Testis (tissue), 3 donors: ENCODE measurements around the gene DDT. TPM values are rescaled to one million over a fixed set of nuclear protein-coding genes. Genes with fewer than 3 reads are reported as not detected.

Experiments
- polyA plus RNA-seq: library from polyadenylated mRNA; stranded (reverse); fragments of 350-450 nt; fragmentation: Illumina TruSeq; extraction: RNeasy Lipid Tissue Mini Kit (QIAGEN cat#74804); gene quantifications from one replicate; pipeline ENCODE4 v1.2.3, GENCODE V29; 2014; ENCODE audit warnings: low read depth, low replicate concordance; ENCODE audit not compliant: insufficient read depth
- total RNA-seq, 2 donors: library from RNA; depleted of rRNA; stranded (reverse); fragments of >200 nt; gene quantifications; one replicate each; pipeline ENCODE4 v1.2.3, GENCODE V29; 2016

DDT gene
- total and polyA plus RNA-seq, 3 donors from 2014 or later, result 79.7 to 80.5 (median 80.0) TPM

Other genes starting within 250 kb of the DDT start
- gene ZNF70, start 223.3 kb downstream of the DDT start, total RNA-seq, result 1 to 10 TPM; 7.2 to 8.7 TPM
- gene ZNF70, start 223.3 kb downstream of the DDT start, polyA plus RNA-seq, result 2.9 TPM
- under 1 TPM in 1 of 2 donors, not detected in 1; 0.68 TPM for gene VPREB3, start 220.0 kb downstream of the DDT start, total RNA-seq
- 1.2 TPM for gene VPREB3, start 220.0 kb downstream of the DDT start, polyA plus RNA-seq
- gene C22orf15, start 211.5 kb downstream of the DDT start, total RNA-seq, result 1 to 10 TPM in 1 of 2 donors, under 1 TPM in 1; 0.68 to 2.4 TPM
- 8.8 TPM for gene C22orf15, start 211.5 kb downstream of the DDT start, polyA plus RNA-seq
- gene CHCHD10, start 206.5 kb downstream of the DDT start, total RNA-seq, result 10 to 100 TPM; 24.0 to 30.2 TPM
- 74.8 TPM for gene CHCHD10, start 206.5 kb downstream of the DDT start, polyA plus RNA-seq
- gene MMP11, start 201.6 kb downstream of the DDT start, total RNA-seq, result 10 to 100 TPM; 32.4 to 36.1 TPM
- gene MMP11, start 201.6 kb downstream of the DDT start, polyA plus RNA-seq, result 13.6 TPM
- 100 to 1,000 TPM; 158 to 165 TPM for gene SMARCB1, start 187.5 kb downstream of the DDT start, total RNA-seq
- gene SMARCB1, start 187.5 kb downstream of the DDT start, polyA plus RNA-seq, result 160 TPM
- gene DERL3, start 135.4 kb downstream of the DDT start, total RNA-seq, result 10 to 100 TPM; 14.9 to 16.2 TPM
- 48.7 TPM for gene DERL3, start 135.4 kb downstream of the DDT start, polyA plus RNA-seq
- 10 to 100 TPM; 21.8 to 22.7 TPM for gene SLC2A11, start 116.6 kb downstream of the DDT start, total RNA-seq
- gene SLC2A11, start 116.6 kb downstream of the DDT start, polyA plus RNA-seq, result 14.3 TPM
- 100 to 1,000 TPM; 239 to 472 TPM for gene MIF, start 80.1 kb downstream of the DDT start, total RNA-seq
- gene MIF, start 80.1 kb downstream of the DDT start, polyA plus RNA-seq, result 177 TPM
- gene GSTT2B, start 13.2 kb downstream of the DDT start, total RNA-seq, result 1 to 10 TPM in 1 of 2 donors, under 1 TPM in 1; 0.87 to 7.9 TPM
- 1.4 TPM for gene GSTT2B, start 13.2 kb downstream of the DDT start, polyA plus RNA-seq
- gene DDTL, start 7.6 kb downstream of the DDT start, total RNA-seq, result 1 to 10 TPM in 1 of 2 donors, not detected in 1; 2.2 TPM
- 0.30 TPM for gene DDTL, start 7.6 kb downstream of the DDT start, polyA plus RNA-seq
- gene GSTT2, start 5.7 kb upstream of the DDT start, total RNA-seq, result under 1 TPM in 1 of 2 donors, not detected in 1; 0.68 TPM
- gene GSTT2, start 5.7 kb upstream of the DDT start, polyA plus RNA-seq, result not detected
- 1 to 10 TPM; 3.0 to 7.6 TPM for gene GSTT4, start 31.0 kb upstream of the DDT start, total RNA-seq
- 22.8 TPM for gene GSTT4, start 31.0 kb upstream of the DDT start, polyA plus RNA-seq
- gene CABIN1, start 36.9 kb upstream of the DDT start, total RNA-seq, result 100 to 1,000 TPM in 1 of 2 donors, 10 to 100 TPM in 1; 95.8 to 136 TPM
- gene CABIN1, start 36.9 kb upstream of the DDT start, polyA plus RNA-seq, result 67.1 TPM
- gene SUSD2, start 207.0 kb upstream of the DDT start, total RNA-seq, result 10 to 100 TPM in 1 of 2 donors, 1 to 10 TPM in 1; 5.7 to 11.9 TPM
- 5.3 TPM for gene SUSD2, start 207.0 kb upstream of the DDT start, polyA plus RNA-seq